ENCODE results near the gene KRT73.
"Not testable (repeated sequence)": the region's sequence is repeated elsewhere in the genome, so short reads cannot be mapped to it uniquely, and the experiment has no call there.

Gene KRT73

DNA sequence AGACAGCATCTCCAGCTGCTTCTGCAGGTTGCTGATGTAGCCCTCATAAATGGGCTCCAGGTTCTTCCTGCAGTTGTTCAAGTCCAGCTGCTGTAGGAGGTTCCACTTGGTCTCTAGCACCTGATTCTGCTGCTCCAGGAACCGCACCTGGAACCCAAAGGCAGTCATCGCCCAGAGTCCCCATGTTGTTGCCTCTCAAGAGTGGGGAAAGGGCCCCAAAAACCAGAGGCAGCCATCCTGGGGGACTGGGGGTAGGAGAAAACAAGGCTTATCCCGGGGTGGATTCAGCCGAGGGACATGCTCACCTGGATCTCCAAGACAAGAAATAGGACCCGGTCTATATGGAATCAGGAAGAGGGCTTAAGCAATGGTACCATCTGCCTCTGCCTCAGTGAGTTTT, 19.4 kb downstream of the KRT73 start:
- no peak for DNase-seq

DNA sequence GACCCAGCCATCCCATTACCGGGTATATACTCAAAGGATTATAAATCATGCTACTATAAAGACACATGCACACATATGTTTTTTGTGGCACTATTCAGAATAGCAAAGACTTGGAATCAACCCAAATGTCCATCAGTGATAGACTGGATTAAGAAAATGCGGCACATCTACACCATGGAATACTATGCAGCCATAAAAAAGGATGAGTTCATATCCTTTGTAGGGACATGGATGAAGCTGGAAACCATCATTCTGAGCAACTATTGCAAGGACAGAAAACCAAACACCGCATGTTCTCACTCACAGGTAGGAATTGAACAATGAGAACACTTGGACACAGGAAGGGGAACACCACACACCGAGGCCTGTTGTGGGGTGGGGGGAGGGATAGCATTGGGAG, 24.1 kb downstream of the KRT73 start:
- not testable (repeated sequence) for DNase-seq

GRCh38 chr12:52591521-52591920, 26.8 kb downstream of the KRT73 start:
- DNase-seq = no peak

GRCh38 chr12:52590021-52590420, 28.3 kb downstream of the KRT73 start:
- DNase-seq = no peak

DNA sequence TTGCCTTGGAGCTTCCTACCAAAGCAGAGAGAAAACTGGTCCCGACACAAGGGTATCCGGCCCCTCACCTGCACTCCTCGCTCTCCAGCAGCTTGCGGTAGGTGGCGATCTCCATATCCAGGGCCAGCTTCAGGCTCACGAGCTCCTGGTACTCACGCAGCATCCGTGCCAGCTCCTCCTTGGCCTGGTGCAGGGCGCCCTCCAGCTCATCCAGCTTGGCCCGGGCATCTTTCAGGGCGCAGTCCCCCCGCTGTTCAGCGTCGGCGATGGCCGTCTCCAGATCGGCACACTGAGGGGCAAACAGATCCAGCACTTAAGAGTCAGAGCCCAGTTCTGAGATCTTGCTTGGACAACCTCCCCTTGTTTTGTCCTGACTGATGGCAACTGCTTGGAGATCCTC, 30.8 kb downstream of the KRT73 start:
- DNase-seq = no peak

- DNase-seq = no peak
These were observed 32.4 kb downstream of the KRT73 start for GRCh38 chr12:52585946-52586345.

DNA sequence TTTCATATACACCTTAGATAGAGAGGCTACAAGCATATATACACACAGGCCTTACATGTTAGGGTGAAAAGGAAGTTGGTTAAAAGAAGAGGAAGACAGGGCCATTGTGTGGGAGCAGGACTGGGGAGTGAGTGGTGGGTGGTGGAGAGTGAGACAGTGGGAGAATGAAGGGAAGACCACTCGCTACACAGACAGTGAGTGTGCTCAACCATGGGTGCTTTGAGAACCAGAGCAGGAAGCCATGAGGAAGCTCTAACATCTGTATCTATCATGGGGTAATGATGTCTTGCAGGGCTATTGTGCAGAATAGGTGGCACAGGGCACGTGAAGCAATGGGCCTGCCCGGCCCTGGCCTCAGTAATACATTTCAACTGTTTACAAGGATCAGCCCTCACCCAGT, 33.3 kb downstream of the KRT73 start:
- no peak for DNase-seq

- DNase-seq = no peak
These were observed 34.1 kb downstream of the KRT73 start for GRCh38 chr12:52584156-52584682.

- DNase-seq = peak; percentile 52
These were observed 35.3 kb downstream of the KRT73 start for GRCh38 chr12:52582971-52583456.

DNA sequence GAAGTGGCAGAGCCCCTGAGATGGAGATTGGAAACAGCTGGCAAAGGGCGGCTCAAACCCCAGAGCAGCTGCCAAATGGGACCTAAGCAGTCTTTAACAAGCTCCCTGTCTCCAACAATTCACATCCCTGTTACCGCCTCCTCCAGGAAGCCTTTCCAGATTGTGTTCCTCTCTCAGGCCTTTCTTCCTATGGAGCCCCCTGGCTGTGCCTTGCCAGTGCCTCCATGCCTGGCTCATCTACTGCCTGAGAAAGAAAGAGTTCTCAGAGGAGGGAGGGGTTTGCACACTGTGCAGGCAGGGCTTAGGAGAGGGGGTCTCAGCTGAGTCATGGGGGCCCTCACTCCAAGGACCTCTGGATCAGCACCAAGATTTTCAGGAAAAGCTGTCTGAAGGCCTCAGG, 35.9 kb downstream of the KRT73 start:
- DNase-seq = no peak

- no peak for DNase-seq
These were observed 36.9 kb downstream of the KRT73 start for GRCh38 chr12:52581481-52581880.

DNA sequence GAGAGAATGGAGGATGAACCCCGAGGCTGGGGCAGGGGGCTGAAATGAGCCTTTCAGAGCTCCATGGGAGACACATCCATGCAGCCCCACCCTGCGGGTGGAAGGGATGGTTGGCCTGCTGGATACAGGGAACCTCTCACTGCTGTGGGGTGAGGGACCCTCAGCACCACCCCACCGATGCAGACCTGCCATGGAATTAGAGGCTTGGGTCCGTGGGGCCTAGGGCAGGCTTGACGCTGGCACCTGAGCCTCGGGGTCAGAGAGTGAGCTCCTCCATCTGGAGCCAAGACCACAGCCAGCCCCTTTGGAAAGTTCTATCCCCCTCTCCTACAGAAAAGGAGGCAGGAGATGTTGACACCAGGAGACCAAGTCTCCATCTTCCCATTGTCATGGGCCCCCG, 37.3 kb downstream of the KRT73 start:
- DNase-seq = no peak

DNA sequence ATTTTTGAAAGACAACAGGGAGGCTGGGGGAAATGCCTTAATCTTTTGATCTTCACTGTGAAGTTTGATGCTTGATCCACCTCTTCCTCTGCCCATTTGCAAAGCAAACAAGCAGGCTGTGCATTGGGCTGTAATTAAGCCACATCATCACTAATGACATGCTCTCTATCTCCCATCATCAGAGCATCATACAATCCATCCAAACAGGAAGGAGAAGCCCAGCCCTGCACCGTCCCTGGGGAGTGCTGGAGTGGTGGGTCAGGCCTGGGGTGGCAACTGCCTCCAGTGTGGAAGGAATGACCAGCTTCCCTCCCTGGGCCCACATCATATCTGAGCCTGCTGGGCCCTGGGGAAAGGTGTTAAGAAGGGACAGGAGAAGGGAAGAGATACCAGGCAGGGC, 37.9 kb downstream of the KRT73 start:
- no peak for DNase-seq

DNA sequence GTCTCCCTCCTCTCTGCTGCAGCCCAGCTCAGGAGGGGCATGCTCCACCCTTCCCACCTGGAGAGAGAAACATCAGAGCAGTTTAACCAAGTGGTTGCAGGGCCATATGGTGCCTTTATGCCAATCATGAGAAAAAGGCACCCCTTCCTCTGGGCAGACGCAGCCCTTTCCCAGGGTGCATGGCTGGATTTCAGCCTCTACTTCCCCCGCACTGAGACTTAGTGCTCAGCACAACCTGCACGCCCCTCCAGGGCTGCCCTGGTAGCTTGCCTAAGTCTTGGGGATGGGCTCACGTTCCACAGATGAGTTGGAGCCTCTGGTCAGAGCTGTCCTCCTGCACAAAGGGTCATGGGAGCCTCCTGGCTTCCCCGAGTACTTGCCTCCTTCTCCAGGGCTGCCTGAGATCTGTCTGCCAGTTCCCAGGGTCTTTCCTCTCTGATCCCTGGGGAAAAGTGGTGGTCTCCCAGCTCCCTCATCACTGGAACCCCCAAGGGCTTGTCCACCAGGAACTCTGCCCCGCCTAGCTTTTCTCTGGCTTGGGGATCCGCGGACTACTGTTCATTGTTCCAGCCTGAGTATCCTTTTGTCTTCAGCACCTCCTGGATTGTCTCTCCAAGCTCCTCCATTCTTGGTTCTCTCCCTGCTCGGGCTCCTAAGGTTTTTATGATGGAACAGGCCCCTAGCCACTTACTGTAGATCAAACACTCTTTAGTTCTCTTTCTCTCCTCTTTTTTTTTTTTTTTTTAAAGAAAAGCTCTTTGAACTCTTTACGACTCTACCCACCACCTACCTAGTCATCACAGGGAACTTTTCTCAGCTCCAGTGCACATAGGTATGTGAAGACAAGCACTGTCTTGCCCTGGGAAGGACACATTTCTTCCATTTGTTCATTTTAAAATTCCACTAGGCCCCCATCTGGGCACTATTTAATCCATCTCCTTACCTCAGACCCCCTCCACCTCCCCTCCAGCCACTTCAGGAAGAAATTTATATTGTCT, 38.6 kb downstream of the KRT73 start:
- no peak for DNase-seq

DNA sequence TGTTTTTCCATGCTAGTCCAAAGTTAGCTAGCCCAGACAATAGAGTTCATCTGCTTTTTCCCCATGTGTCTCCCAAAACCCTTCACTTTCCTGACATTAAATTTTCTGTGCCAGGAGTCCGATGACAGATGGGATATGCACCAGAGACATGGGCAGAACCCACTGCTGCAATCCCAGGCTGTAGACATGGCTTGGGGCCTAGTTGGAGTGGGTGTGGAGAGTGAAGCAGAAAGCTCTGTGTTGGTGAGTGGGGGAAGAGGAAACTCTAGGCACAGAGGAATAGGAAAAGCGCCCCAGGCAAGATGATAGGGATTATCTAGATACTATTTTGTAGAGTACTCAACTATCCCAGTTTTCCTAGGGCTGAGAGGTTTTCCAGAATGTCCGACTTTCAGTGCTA, 39.9 kb downstream of the KRT73 start:
- DNase-seq = no peak

DNA sequence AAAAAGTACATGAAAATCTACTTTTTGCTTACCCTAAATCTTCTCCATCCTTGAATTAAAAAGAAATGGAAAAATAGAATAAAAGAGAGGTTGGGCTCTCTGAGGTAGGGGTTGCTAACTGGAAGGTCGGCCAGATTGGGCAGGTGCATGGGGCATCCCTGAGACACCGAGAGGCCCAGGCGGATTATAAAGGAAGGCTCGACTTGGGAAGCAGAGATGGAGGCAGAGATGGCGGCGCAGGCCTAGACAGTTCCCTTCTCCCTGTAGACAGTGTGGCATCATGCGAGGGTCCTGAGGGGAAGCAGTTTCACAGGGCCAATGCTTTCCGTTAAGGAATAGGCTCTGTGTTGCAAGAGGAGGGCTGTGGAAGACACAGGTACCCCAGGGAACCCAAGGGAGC, 41.0 kb downstream of the KRT73 start:
- DNase-seq = no peak

DNA sequence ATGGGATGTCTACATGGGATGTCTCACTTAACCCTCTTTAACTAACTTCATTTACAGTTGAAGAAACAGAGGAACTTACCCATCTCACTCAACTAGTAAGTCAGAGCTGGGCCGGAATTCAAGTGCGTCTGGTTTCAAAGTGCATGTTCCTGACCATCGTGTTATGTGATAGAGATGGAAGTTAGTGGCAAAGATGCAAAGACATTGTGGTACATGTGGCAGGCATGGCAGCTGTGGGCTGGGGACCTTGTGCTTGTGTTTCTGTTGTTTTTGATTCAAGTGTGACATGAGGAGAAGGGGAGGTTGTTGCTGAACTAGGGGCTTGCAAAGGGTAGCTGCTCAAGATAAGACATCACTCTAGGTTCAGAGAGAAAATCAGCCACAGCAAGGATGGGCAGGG, 42.4 kb downstream of the KRT73 start:
- no peak for DNase-seq

- no peak for DNase-seq
These were observed 43.1 kb downstream of the KRT73 start for GRCh38 chr12:52575256-52575655.

DNA sequence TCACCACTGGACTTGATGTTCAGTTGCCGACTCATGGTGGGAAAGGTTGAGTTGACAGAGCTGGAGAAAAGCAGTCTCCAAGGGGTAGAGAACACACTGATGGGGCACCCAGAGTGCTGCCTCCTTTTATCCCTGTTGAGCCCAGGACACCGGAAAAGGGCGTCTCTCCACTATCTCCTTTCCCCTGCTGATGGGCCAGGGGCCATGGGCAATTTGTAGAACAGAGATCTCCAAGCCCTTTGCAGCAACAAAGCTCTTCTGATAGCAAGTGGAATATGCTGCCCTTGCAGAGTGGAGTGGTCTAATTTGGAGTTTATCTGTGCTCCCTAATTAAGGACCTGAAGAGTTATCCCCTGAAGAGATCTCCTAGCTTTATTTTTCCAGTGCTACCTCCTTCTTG, 44.6 kb downstream of the KRT73 start, which contains the start of gene KRT74:
Gene KRT74, minus strand, starts transcription at position 101 of the 400 bp plus-strand sequence. Its CDS starts 66 bp downstream, at position 35.
- no peak for DNase-seq

DNA sequence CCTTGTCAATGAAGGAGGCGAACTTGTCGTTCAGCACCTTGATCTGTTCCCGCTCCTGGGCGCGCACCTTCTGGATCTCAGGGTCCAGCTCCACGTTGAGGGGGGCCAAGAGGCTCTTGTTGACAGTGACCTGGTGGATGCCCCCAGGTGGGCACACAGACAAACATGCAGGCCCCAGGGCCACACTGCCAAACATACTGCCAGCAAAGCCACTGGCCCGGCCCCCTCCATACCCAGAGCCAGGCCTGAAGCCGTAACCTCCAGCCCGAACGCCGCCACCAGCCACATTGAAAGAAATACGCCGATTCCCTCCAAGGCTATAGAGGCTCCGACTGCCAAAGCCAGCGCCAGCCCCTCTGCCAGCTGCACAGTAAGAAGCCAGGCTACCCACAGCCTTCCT, 45.1 kb downstream of the KRT73 start:
- no peak for DNase-seq

DNA sequence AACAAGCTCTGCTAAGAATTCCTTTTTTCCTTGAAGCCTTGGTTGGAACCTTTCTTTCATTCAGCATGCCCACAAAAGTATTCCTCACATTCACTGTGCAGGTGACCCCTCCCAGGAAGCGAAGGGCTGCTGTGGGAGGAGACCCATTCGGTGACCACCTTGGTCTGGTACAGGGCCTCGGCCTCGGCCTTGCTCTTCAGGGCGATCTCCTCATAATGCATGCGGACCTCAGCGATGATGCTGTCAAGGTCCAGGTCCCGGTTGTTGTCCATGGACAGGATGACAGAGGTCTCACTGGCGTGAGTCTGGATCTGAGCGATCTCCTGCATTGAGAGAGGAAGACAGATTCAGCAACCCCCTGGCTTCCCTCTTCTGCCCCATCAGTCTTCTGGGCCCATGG, 47.8 kb downstream of the KRT73 start:
- DNase-seq = no peak

DNA sequence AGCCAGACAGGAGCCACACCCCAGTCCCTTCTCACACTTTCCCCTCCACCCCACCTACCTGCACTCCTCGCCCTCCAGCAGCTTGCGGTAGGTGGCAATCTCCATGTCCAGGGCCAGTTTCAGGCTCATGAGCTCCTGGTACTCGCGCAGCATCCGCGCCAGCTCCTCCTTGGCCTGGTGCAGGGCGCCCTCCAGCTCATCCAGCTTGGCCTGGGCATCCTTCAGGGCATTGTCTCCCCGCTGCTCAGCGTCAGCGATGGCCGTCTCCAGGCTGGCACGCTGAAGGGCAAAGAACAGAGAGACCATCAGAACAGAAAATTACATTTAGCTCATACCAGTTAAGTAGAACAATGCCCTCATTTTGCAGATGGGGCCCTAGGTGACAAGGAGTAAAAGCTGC, 50.2 kb downstream of the KRT73 start:
- peak; percentile 18 for DNase-seq

GRCh38 chr12:52566847-52567291, 51.5 kb downstream of the KRT73 start:
- DNase-seq = no peak

- DNase-seq = no peak
These were observed 53.8 kb downstream of the KRT73 start for GRCh38 chr12:52564582-52564981.

Data from midbrain (tissue), 1 donor.